Measurements from ENCODE around the gene DMD.

- TF ChIP-seq CTCF (IDR thresholded peaks at IDR 0.05), result no peak
- no peak for TF ChIP-seq EZH2 (IDR thresholded peaks at IDR 0.05; ENCODE audit: borderline replicate concordance, insufficient read depth, low read depth, low read length, poor library complexity, severe bottlenecking)
Measured at GRCh38 chrX:31894152-31894551, 1317.2 kb downstream of the DMD start.
